GM20431 (cell line): ENCODE results near the gene ATP8B4.
"Not testable (repeated sequence)": the region's sequence is repeated elsewhere in the genome, so short reads cannot be mapped to it uniquely, and the experiment has no call there.

Experiments
- in situ Hi-C: fragments of 300-500 bp; cut with MseI, MboI; formaldehyde crosslinking; loops from one replicate; pipeline ENCODE4 v1.15.0; 2020; ENCODE audit warnings: low sequenced_read_pairs; ENCODE audit not compliant: unreplicated experiment

ATP8B4 gene

DNA sequence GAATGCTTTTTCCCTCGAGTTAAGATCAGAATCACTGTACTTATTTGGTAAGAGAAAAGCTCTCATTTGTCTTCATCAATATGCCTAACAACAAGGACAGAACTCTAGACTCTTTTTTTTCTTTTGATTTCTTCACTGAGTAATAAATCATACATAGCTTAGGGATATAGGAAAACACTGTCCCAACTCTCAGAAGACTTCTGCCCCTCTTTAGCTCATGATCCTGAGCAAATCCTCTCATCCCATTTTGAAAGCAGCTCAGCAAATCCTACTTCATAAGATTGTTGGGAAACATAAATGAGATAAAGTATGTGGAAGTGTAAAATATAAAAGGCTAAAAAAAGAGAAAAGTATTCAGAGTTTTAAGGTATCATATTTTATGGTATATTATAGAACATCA is 141.7 kb downstream of the ATP8B4 start:
- in situ Hi-C loops: no loop called here

DNA sequence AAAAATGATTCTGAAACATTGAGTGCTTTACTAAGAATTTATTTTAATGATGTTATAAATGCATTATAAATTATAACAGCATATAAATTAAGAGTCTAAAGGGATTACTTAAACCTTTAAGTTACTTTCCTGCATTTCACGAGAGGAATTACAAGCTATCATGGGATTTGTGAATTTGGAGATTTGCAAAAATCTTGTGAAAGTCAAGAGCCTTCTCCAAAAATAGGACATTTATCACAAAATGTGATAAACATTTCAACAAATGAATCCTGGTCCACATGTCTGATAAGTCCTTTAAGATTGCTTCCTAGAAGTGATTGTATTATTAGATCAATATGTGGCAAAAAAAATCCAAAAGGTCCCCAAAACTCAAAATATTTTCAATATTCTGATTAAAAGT is 154.5 kb downstream of the ATP8B4 start:
- in situ Hi-C loops: no loop called here

DNA sequence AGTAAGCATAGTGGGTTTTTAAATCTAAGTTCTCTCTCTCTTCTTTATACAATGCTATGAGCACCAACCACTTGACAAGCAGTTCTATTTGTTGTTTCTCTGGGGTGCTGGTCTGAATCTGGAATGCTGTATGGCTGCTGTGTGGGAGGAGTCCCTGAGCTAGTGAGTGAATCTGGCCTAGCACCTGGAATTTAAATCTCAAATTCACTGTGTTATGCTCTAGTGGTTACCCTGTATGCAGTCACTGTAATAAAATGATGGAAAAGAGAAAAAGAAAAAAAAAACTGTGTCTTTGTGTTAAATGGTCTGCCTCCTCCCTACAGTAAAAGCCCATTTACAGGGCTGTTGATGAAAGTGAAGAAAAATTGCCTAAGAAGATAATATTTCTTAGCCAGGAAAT is 155.0 kb downstream of the ATP8B4 start:
- in situ Hi-C loops: no loop called here

- in situ Hi-C loops: not testable (repeated sequence)
These were observed 155.8 kb downstream of the ATP8B4 start for GRCh38 chr15:49963033-49963772.

DNA sequence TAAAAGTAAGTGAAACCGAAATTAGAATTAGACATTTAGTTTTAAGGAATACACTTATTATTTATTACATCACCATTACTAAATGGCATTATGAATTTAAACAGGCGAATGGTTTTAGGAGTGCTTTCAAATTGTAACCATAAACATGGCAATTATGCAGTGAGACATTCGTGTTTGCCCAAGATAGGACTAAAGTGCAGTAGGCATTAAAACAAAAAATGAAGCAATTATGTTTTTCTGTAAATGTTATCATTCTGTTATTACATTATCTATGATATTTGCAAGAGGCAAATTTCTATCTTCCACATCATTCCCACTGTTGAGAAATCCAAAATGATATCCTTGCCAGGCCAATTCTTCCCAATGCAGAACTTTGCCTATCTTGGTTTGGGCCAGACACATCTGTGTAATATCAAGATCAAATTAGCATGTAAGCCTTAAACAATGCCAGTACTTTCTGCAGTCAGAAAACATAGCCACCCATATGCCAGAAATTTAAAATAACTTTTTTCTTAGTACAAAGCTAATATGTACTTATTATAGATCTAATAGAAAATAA is 156.9 kb downstream of the ATP8B4 start:
- in situ Hi-C loops: no loop called here

GRCh38 chr15:49953421-49953820 is 165.6 kb downstream of the ATP8B4 start:
- in situ Hi-C loops: no loop called here

- in situ Hi-C loops: no loop called here
These were observed 172.4 kb downstream of the ATP8B4 start for GRCh38 chr15:49946681-49947080.

GRCh38 chr15:49934487-49934886 is 184.5 kb downstream of the ATP8B4 start:
- in situ Hi-C loops: no loop called here

DNA sequence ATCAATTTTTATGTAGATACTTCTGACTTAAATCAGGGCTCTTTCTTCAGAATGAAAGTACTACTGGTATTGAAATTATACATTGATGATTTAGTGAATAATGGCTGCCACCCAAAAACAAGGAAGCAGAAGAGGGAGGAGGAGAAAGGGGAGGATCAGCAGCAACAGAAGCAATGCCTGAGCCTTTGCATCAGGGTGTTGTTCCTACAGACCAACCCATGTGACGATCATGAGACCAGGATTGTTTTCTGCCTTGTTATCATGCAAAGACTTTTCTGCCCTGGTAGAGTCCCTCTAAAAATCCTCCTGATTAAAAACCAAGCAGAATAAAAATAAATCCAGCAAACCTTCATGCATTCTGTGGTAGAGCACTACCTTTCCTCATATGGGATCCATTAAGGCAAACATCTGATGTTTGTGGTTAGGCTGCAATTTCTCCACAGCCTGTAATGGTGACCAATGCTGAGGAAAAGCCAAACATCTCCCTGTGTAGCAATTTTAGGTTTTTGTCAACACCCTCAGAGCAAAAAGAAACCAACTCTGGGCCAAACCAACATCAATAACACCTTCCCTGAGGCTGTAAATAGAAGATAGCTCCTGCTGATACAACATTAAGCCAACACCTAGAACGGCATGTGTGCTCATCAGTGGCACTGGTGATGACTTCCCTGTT is 191.7 kb downstream of the ATP8B4 start:
- in situ Hi-C loops: no loop called here

DNA sequence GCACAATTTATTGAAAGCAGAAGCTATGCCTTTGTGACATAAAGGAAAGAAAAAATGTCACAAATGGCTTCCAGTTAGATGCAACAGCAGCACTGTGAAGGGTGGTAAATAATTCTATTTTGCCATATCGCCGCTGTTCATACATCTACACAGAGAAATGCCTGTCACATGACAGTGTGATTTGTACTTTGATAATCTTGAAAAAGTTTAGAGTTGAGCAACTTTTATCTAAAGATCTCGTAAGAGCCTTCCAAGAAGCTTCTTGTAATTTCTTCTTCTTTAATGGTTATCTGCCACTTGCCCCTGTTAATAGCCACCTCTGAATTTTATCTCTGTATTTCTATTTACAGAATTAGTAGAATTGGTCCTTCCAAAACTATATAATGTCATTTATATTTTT is 192.3 kb downstream of the ATP8B4 start:
- in situ Hi-C loops: no loop called here

DNA sequence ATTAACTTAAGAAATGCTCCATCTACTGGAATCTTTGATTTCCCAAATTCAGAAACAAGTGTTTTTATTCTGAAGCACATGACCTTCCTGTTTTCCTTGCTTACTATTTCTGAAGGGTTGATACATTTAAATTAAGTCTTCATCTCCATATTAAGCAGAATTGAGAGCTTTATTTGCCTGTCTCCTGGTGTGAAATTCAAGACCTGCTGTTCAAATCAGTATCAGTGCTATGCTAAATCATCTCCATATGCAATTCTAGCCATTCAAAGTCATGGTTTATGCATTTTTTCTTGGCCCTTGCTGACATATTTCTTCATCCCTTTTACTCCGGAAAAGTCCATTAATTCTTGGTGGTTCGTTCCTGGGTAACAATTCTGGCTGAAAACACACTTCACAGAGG is 195.4 kb downstream of the ATP8B4 start:
- in situ Hi-C loops: no loop called here

GRCh38 chr15:49919034-49919433 is 200.0 kb downstream of the ATP8B4 start:
- in situ Hi-C loops: no loop called here

DNA sequence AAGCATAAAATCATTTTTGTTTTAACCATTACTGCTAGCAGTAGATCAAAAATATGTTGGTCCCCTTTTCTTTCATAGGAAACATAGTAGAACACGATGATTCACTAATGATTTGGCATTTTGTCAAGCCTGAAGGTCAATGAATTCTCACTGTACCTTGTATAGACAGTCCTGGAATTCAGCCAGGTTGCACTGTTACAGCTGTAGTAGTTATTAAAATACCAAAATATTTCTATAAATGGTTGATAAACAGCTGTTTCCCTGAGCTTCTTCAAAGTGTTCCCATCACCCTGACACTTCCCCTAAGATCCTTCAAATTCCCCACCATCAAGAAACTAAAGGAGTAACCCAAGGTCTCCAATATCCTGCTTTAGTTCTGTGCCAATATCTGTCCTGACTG is 200.9 kb downstream of the ATP8B4 start:
- in situ Hi-C loops: no loop called here

DNA sequence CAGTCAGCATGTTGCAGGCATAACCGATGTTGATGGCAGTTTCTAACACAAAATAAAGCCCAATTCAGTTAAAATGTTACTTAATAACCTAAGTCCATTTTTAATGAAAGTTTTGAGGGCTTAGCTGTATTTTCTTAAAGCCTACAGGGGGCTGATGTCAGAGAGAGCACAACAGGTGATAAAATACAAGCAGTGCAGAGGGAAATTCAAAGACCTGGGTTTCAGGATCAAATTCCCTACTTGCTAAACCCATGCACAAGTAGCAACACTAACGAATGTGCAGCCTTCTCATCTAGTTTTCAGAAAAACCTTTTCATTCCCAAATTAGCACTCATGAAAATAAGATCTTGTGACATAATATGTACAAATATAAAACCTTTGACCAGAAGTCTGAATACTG is 202.0 kb downstream of the ATP8B4 start:
- in situ Hi-C loops: no loop called here

- in situ Hi-C loops: no loop called here
These were observed 203.2 kb downstream of the ATP8B4 start for GRCh38 chr15:49915822-49916221.

- in situ Hi-C loops: no loop called here
These were observed 210.1 kb downstream of the ATP8B4 start for GRCh38 chr15:49908933-49909295.

GRCh38 chr15:49908236-49908932 is 210.6 kb downstream of the ATP8B4 start:
- in situ Hi-C loops: no loop called here

- in situ Hi-C loops: no loop called here
These were observed 212.1 kb downstream of the ATP8B4 start for GRCh38 chr15:49906966-49907365.

DNA sequence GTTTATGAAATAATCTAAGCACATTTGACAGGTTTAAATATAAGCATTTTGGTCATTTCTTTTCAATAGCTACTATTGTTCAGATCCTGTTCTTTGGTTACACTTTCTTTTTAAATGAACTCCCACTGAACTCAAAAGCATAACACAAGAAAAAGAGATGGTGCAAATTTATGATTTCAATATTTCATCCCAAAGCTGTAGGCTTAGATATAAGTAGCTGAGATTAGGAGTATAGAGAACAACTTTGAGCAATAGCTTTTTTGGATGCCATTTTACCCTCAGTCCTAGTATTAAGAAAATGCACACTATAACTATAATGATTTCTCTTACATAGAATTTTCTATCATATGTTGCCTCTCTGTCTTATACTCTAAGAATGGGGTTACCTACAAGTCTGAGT is 213.8 kb downstream of the ATP8B4 start:
- in situ Hi-C loops: no loop called here

- in situ Hi-C loops: no loop called here
These were observed 214.7 kb downstream of the ATP8B4 start for GRCh38 chr15:49904296-49904695.
